GM12872 (cell line): ENCODE results near the gene MERTK.

Source experiments
- CTCF ChIP-seq: IDR thresholded peaks from 3 replicates; pipeline ENCODE4 v1.5.1; 2011; ENCODE audit warnings: low read depth, mild to moderate bottlenecking, low read length, moderate library complexity; ENCODE audit not compliant: insufficient read depth

Gene MERTK

DNA sequence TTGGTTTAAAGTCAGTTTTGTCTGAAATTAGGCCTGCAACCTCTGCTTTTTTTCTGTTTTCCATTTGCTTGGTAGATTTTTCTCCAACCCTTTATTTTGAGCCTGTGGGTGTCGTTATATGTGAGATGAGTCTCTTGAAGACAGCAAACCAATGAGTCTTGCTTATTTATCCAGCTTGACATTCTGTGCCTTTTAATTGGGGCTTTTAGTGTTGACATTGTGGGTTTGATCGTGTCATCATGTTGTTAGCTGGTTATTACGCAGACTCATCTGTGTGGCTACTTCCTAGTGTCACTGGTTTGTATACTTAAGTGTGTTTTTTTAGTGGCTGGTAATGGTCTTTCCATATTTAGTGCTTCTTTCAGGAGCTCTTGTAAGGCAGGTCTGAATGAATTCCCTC, 175.5 kb downstream of the MERTK start:
- TF ChIP-seq CTCF = no peak

DNA sequence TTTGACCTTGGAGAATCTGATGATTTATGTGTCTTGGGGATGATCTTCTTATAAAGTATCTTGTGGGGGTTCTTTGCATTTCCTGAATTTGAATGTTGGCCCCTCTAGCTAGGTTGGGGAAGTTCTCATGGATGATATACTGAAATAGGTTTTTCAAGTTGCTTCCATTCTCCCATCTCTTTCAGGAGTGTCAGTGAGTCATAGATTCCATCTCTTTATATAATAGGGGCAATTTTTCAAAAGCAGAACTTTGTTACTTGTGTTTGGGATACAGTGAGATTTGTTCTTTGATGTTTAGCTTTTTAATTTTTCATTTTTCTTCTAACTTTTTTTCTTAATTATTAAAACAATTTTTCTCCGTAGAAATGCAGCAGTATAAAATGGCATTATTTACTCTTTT, 176.1 kb downstream of the MERTK start:
- TF ChIP-seq CTCF = no peak

DNA sequence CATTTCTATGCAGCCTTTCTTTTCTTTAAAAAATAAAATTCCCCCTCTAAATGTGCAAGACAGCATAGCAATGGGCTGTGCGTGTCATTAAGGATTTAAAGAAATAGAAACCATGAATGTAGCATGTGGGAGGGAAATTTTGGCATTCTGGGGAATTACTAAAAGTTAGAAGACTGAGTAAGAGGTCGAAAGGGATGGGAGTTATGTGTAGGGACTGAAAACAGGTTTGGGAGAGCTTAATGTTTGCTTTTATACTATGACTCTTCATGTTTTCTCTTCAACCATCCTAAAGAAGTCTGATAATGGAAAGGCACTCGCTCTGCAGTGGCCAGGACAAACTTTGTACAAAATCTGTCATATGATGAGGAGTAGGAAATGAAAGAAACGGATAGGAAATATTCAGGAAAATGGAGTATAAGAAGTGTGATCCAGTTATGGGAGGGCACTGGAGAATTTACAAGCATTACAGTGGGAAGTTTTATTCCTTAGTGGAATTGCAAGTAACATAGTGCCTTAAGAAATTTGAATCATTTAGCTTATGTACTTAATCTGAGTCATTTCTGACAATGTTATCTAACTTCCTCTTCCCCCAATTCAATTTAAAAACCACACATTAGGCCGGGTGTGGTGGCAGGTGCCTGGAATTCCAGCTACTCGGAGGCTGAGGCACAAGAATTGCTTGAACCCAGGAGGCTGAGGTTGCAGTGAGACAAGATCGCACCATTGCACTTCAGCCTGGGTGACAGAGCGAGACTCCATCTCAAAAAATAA, 177.3 kb downstream of the MERTK start:
- TF ChIP-seq CTCF = no peak

- no peak for TF ChIP-seq CTCF
These were observed 179.4 kb downstream of the MERTK start for GRCh38 chr2:112077814-112078213.
